H1 (cell line): ENCODE data around the gene ZC3H11A. TPM values are rescaled to one million over a fixed set of nuclear protein-coding genes. Genes with fewer than 3 reads are reported as not detected.

ENCODE experiments used
- CTCF ChIA-PET: fragments of 300-600 bp; sonication (Branson Sonifier 250); formaldehyde crosslinking; loops from one replicate; lab custom pipeline; 2021; ENCODE audit not compliant: partially characterized antibody; lab: Charles Lee
- POLR2A ChIA-PET: fragments of 300-600 bp; sonication (Branson Sonifier 250); formaldehyde crosslinking; loops from one replicate; lab custom pipeline; 2021; ENCODE audit warnings: inconsistent platforms; ENCODE audit not compliant: partially characterized antibody; lab: Charles Lee
- DNase-seq, 2 experiments: peaks; one replicate each; pipeline versions ENCODE4 v3.0.0 to v3.0.0-alpha.2; 2010 to 2022; ENCODE audit warnings: low spot score in 2 of 2, low read depth in 1 of 2, mixed read lengths in 1 of 2
- FAIRE-seq: peaks from 2 replicates; lab custom pipeline; 2011; peaks lifted over from hg19 to GRCh38; lab: Jason Lieb, UNC
- H2AFZ ChIP-seq: 2 replicates; pipeline ENCODE4 v1.8.1; 2012; ENCODE audit warnings: low read length, inconsistent platforms
- H2AK5ac ChIP-seq: 2 replicates; pipeline ENCODE4 v1.6.1; 2013; ENCODE audit warnings: low read depth, low read length
- H2BK120ac ChIP-seq: replicated peaks from 2 replicates; pipeline ENCODE3; 2013; ENCODE audit warnings: low read depth, low read length, inconsistent platforms
- H2BK12ac ChIP-seq: 2 replicates; pipeline ENCODE4 v1.6.1; 2013; ENCODE audit warnings: low read depth, low read length
- H2BK15ac ChIP-seq: 2 replicates; pipeline ENCODE4 v1.6.1; 2013; ENCODE audit warnings: low read length
- H2BK20ac ChIP-seq: 2 replicates; pipeline ENCODE4 v1.6.1; 2013; ENCODE audit warnings: low read length
- H2BK5ac ChIP-seq: 2 replicates; pipeline ENCODE4 v1.6.1; 2013; ENCODE audit warnings: low read depth, low read length
- H3K14ac ChIP-seq: 2 replicates; pipeline ENCODE4 v1.6.1; 2013; ENCODE audit warnings: inconsistent platforms; ENCODE audit not compliant: insufficient read length
- H3K18ac ChIP-seq: 2 replicates; pipeline ENCODE4 v1.6.1; 2013; ENCODE audit warnings: low read length; ENCODE audit errors: extremely low read depth
- H3K23ac ChIP-seq: 2 replicates; pipeline ENCODE4 v1.6.1; 2013; ENCODE audit warnings: inconsistent platforms; ENCODE audit not compliant: insufficient read length
- H3K23me2 ChIP-seq: 2 replicates; pipeline ENCODE4 v1.6.1; 2013; ENCODE audit warnings: low read depth, low read length
- H3K27ac ChIP-seq: 2 replicates; pipeline ENCODE4 v1.6.1; 2011; ENCODE audit warnings: low read depth, low read length, inconsistent platforms
- H3K27me3 ChIP-seq, 4 experiments: replicated peaks in 1 of 4; 1 replicate in 1 of 4; 2 replicates in 3 of 4; pipeline versions ENCODE4 v1.6.1 to v1.8.1; 2011 to 2013; ENCODE audit warnings: low read length in 3 of 4, mild to moderate bottlenecking in 3 of 4, inconsistent platforms in 2 of 4, mixed read lengths in 2 of 4, moderate library complexity in 1 of 4; ENCODE audit not compliant: control insufficient read depth in 3 of 4, insufficient read depth in 3 of 4; ENCODE audit errors: extremely low read depth in 1 of 4
- H3K36me3 ChIP-seq, 4 experiments: 2 replicates each; pipeline versions ENCODE4 v1.6.1 to v1.8.1; 2011 to 2013; ENCODE audit warnings: mild to moderate bottlenecking in 4 of 4, low read length in 3 of 4, moderate library complexity in 2 of 4, control low read depth in 1 of 4, inconsistent platforms in 1 of 4; ENCODE audit not compliant: insufficient read depth in 4 of 4, control insufficient read depth in 2 of 4
- H3K4ac ChIP-seq: replicated peaks from 2 replicates; pipeline ENCODE3; 2013; ENCODE audit warnings: low read length, low read depth, mixed read lengths, inconsistent platforms; ENCODE audit not compliant: insufficient read length
- H3K4me1 ChIP-seq, 4 experiments: replicated peaks in 1 of 4; 1 replicate in 1 of 4; 2 replicates in 3 of 4; pipeline versions ENCODE4 v1.6.1 to v1.8.1; 2011 to 2013; ENCODE audit warnings: low read length in 3 of 4, inconsistent platforms in 2 of 4, mixed read lengths in 1 of 4; ENCODE audit not compliant: insufficient read depth in 4 of 4, control insufficient read depth in 3 of 4
- H3K4me2 ChIP-seq, 2 experiments: 2 replicates each; pipeline versions ENCODE4 v1.6.1 to v1.8.1; 2011 to 2013; ENCODE audit warnings: low read depth in 2 of 2, low read length in 2 of 2, control low read depth in 1 of 2, inconsistent platforms in 1 of 2, mild to moderate bottlenecking in 1 of 2; ENCODE audit not compliant: insufficient read depth in 1 of 2
- H3K4me3 ChIP-seq, 4 experiments: fragments of 200-600, 300-600 bp in 1 of 4; sonication (generic), shearing (Covaris generic), sonication (Bioruptor Twin) in 1 of 4; 2 replicates each; pipeline versions ENCODE4 v1.5.1 to v1.8.1; 2011 to 2016; ENCODE audit warnings: low read length in 4 of 4, low read depth in 3 of 4, control low read depth in 2 of 4, inconsistent platforms in 2 of 4, mild to moderate bottlenecking in 2 of 4, mixed read lengths in 1 of 4, moderate library complexity in 1 of 4; ENCODE audit not compliant: insufficient read depth in 2 of 4; ENCODE audit errors: extremely low read depth in 1 of 4
- H3K56ac ChIP-seq: replicated peaks from 2 replicates; pipeline ENCODE3; 2013; ENCODE audit warnings: low read depth, mild to moderate bottlenecking, mixed read lengths, low read length, inconsistent platforms; ENCODE audit not compliant: insufficient read length
- H3K79me1 ChIP-seq: 2 replicates; pipeline ENCODE4 v1.6.1; 2013; ENCODE audit warnings: low read depth, low read length, control low read depth
- H3K79me2 ChIP-seq, 2 experiments: 2 replicates each; pipeline versions ENCODE4 v1.6.1 to v1.8.1; 2012 to 2013; ENCODE audit warnings: low read length in 2 of 2, mild to moderate bottlenecking in 2 of 2, inconsistent platforms in 1 of 2; ENCODE audit not compliant: insufficient read depth in 2 of 2, control insufficient read depth in 1 of 2
- H3K9ac ChIP-seq, 4 experiments: replicated peaks in 1 of 4; 1 replicate in 1 of 4; 2 replicates in 3 of 4; pipeline versions ENCODE4 v1.6.1 to v1.8.1; 2011 to 2013; ENCODE audit warnings: low read depth in 3 of 4, low read length in 3 of 4, control low read depth in 2 of 4, mild to moderate bottlenecking in 2 of 4, moderate library complexity in 2 of 4, inconsistent platforms in 1 of 4; ENCODE audit errors: extremely low read depth in 1 of 4
- H3K9me3 ChIP-seq, 2 experiments: 2 replicates each; pipeline versions ENCODE4 v1.6.1 to v1.8.1; 2012 to 2013; ENCODE audit warnings: mild to moderate bottlenecking in 2 of 2, moderate library complexity in 2 of 2, control low read depth in 1 of 2, inconsistent platforms in 1 of 2, low read depth in 1 of 2, low read length in 1 of 2, mixed read lengths in 1 of 2; ENCODE audit not compliant: insufficient read depth in 2 of 2
- H4K20me1 ChIP-seq, 2 experiments: replicated peaks in 1 of 2; 2 replicates each; pipeline versions ENCODE3 to v1.8.1; 2011 to 2013; ENCODE audit warnings: inconsistent platforms in 2 of 2, low read length in 2 of 2, mild to moderate bottlenecking in 1 of 2; ENCODE audit not compliant: insufficient read depth in 2 of 2, control insufficient read depth in 1 of 2
- H4K5ac ChIP-seq: 2 replicates; pipeline ENCODE4 v1.6.1; 2013; ENCODE audit warnings: low read length, low read depth, mixed read lengths, inconsistent platforms; ENCODE audit not compliant: insufficient read length
- H4K8ac ChIP-seq: 2 replicates; pipeline ENCODE4 v1.8.0; 2013; ENCODE audit warnings: mild to moderate bottlenecking, moderate library complexity, low read length, inconsistent platforms; ENCODE audit not compliant: insufficient read depth; ENCODE audit errors: extremely low read depth
- H4K91ac ChIP-seq: replicated peaks from 2 replicates; pipeline ENCODE3; 2013; ENCODE audit warnings: low read length, mixed read lengths, inconsistent platforms; ENCODE audit not compliant: insufficient read length
- CBX5 ChIP-seq: fragments of 300-800, 300-1000 bp; sonication (generic); IDR thresholded peaks from 2 replicates; pipeline ENCODE4 v1.7.1; 2016; ENCODE audit warnings: antibody characterized with exemption, low read length, low read depth
- CEBPB ChIP-seq: IDR thresholded peaks from 2 replicates; pipeline ENCODE4 v1.6.1; 2012; ENCODE audit warnings: low read depth, low read length
- CHD2 ChIP-seq: IDR thresholded peaks from 2 replicates; pipeline ENCODE4 v1.6.1; 2012; ENCODE audit warnings: low read length, improper control_type of control experiment
- CREB1 ChIP-seq: IDR thresholded peaks from 2 replicates; pipeline ENCODE4 v1.6.1; 2012; ENCODE audit warnings: inconsistent platforms
- HDAC6 ChIP-seq: IDR thresholded peaks from one replicate; pipeline ENCODE4 v1.7.1; 2012; ENCODE audit warnings: low read depth, mild to moderate bottlenecking, inconsistent platforms, low read length, moderate library complexity
- PHF8 ChIP-seq: fragments of 200-600 bp; sonication (generic); conservative IDR thresholded peaks from 2 replicates; pipeline ENCODE4 v1.7.1; 2012; ENCODE audit warnings: low read depth, mild to moderate bottlenecking, inconsistent platforms, low read length, moderate library complexity
- POLR2AphosphoS5 ChIP-seq: IDR thresholded peaks from 2 replicates; pipeline ENCODE4 v1.6.1; 2011; ENCODE audit warnings: low read depth, low read length
- POU5F1 ChIP-seq: IDR thresholded peaks from 2 replicates; pipeline ENCODE4 v1.6.1; 2011; ENCODE audit warnings: low read depth, mild to moderate bottlenecking, low read length, moderate library complexity
- RBBP5 ChIP-seq: IDR thresholded peaks from 2 replicates; pipeline ENCODE4 v1.7.1; 2012; ENCODE audit warnings: low read depth, mild to moderate bottlenecking, inconsistent platforms, low read length, moderate library complexity, borderline replicate concordance
- SRF ChIP-seq: IDR thresholded peaks from 2 replicates; pipeline ENCODE4 v1.6.1; 2011; ENCODE audit warnings: mild to moderate bottlenecking, low read depth, low read length, moderate library complexity
- WGBS, 2 experiments: shearing (Covaris generic) in 1 of 2; methylation state at CpG; one replicate each; pipeline versions ENCODE4 v1.1.6 to v1.1.7; 2013 to 2015; ENCODE audit warnings: low lambda C conversion rate in 2 of 2, mixed read lengths in 2 of 2, inconsistent platforms in 1 of 2, low coverage in 1 of 2, missing lambda C conversion rate in 1 of 2; ENCODE audit not compliant: insufficient replicate concordance in 2 of 2, insufficient coverage in 1 of 2, insufficient read length in 1 of 2; ENCODE audit errors: extremely low coverage in 1 of 2, missing lambda C conversion rate in 1 of 2; 5-methylcytosine and 5-hydroxymethylcytosine counted together
- polyA plus RNA-seq, 7 experiments: library from polyadenylated mRNA; depleted of rRNA in 3 of 7; stranded (reverse) in 5 of 7; unstranded in 2 of 7; fragments of >200 nt in 5 of 7; fragments of 200-250 nt in 2 of 7; gene quantifications; 1 replicate in 5 of 7; 2 replicates in 1 of 7; 4 replicates in 1 of 7; pipeline versions ENCODE4 v1.2.1 to v1.2.3, GENCODE V29; 2011 to 2013; ENCODE audit warnings: missing spikeins in 2 of 7, mixed read lengths in 2 of 7
- total RNA-seq: library from RNA; stranded (reverse); fragmentation: NEBNext Ultra II Directional; extraction: Animal tissue kit (Norgen Biotek cat#: 25700); gene quantifications from 2 replicates; pipeline ENCODE4 v1.2.1, GENCODE V29; 2021

ZC3H11A gene
- total and polyA plus RNA-seq, 2 of the 8 experiments (the other 6 are each of a cell fraction or from before 2014, with no cell fraction given) = 37.2 to 105 TPM

DNA sequence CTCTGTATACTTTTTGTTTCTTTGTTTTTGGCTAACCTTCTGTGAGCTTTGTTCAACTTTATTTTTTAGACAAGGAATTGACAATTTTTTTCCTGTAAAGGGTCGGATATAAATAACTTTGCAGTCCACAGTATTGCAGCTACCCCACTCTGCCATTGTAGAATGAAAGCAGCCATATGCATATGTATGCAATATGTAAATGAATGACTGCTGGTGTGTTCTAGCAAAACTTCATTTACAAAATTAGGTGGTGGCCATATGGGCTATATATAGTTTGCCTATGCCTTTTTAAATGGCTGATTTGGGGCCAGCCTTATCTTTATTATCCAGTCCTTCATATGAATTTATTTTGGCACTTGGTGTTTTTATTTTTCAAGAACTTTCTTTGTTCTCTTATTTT, 48.0 kb downstream of the ZC3H11A start:
- H4K8ac ChIP-seq = no peak overlapping the region
- H2BK20ac ChIP-seq = no peak overlapping the region
- H3K27me3 ChIP-seq = no peaks in the 10 kb centered on the region
- peaks cover 0 to 13% of the 10 kb centered on the region in 2 experiments; a peak in 2 of 4 replicates for H3K9me3 ChIP-seq
- no peaks in the 10 kb centered on the region for H3K4me1 ChIP-seq
- H4K91ac ChIP-seq = no peak overlapping the region
- no peak overlapping the region for H2BK5ac ChIP-seq
- H3K23ac ChIP-seq = no peak overlapping the region
- H3K4me2 ChIP-seq = no peak overlapping the region
- no peak overlapping the region for H2BK120ac ChIP-seq
- no peak overlapping the region for H3K56ac ChIP-seq
- 88% methylated on average over 1 of the region's 1 CpG; no CpG with 5 or more reads in 1 of the 2 experiments for WGBS, 2 experiments
- H3K27ac ChIP-seq = no peak overlapping the region
- no peak overlapping the region for H2AFZ ChIP-seq
- H3K14ac ChIP-seq = no peak overlapping the region
- no peak overlapping the region for H2BK15ac ChIP-seq
- H3K4me3 ChIP-seq = peak overlapping the region in 1 of 4 experiments; percentile 17; a peak in 1 of 8 replicates
- H4K20me1 ChIP-seq = no peaks in the 10 kb centered on the region
- H2BK12ac ChIP-seq = no peak overlapping the region
- H3K79me2 ChIP-seq = no peaks in the 10 kb centered on the region
- H2AK5ac ChIP-seq = no peak overlapping the region
- no peak overlapping the region for H3K4ac ChIP-seq
- no peaks in the 10 kb centered on the region for H3K79me1 ChIP-seq
- FAIRE-seq (no peak), DNase-seq (no peak)
- CTCF ChIA-PET = interaction anchor here (0.6 kb wide), 2 partner anchors 285 to 1054 kb away, joined by 3 read pairs; no protein-coding TSS in a partner anchor
- no peak overlapping the region for H3K9ac ChIP-seq
- H3K18ac ChIP-seq = no peak overlapping the region
- no peaks in the 10 kb centered on the region for H3K23me2 ChIP-seq
- peaks cover 10 to 73% (median 42%) of the 10 kb centered on the region in 4 experiments for H3K36me3 ChIP-seq
- TF ChIP-seq POLR2AphosphoS5 (no peak), SRF (no peak), POU5F1 (no peak), RBBP5 (no peak), CREB1 (no peak), HDAC6 (no peak), CHD2 (no peak), PHF8 (no peak), CEBPB (no peak), CBX5 (no peak)
- H4K5ac ChIP-seq = no peak overlapping the region
- POLR2A ChIA-PET = interaction anchor here (1.3 kb wide), 1 partner anchor 100 kb away, joined by 3 read pairs; no protein-coding TSS in a partner anchor
